OCI-LY3 (cell line): ENCODE results near the gene TOM1.
"Not testable (repeated sequence)": the region's sequence is repeated elsewhere in the genome, so short reads cannot be mapped to it uniquely, and the experiment has no call there.

ENCODE experiments used
- H2AFZ ChIP-seq: fragments of 200-600, 300-600 bp; shearing (Covaris generic); 2 replicates; pipeline ENCODE4 v1.6.0; 2014; ENCODE audit warnings: antibody characterized with exemption, low read depth, low read length
- H3K27ac ChIP-seq: fragments of 200-600, 300-600 bp; sonication (generic); 2 replicates; pipeline ENCODE4 v1.5.1; 2014; ENCODE audit warnings: mild to moderate bottlenecking, low read length, moderate library complexity, mixed read lengths
- H3K27me3 ChIP-seq: fragments of 200-600, 300-600 bp; sonication (generic); 2 replicates; pipeline ENCODE4 v1.6.1; 2014; ENCODE audit warnings: low read depth, low read length, mixed read lengths
- H3K36me3 ChIP-seq: fragments of 200-600, 300-600 bp; sonication (generic); replicated peaks from 2 replicates; pipeline ENCODE3; 2014; ENCODE audit warnings: low read depth, low read length, mixed read lengths
- H3K4me1 ChIP-seq: fragments of 300-600, 200-600 bp; sonication (generic); 2 replicates; pipeline ENCODE4 v1.6.1; 2014; ENCODE audit warnings: low read length, mixed read lengths
- H3K4me2 ChIP-seq: fragments of 200-600, 300-600 bp; sonication (generic); 2 replicates; pipeline ENCODE4 v1.6.1; 2014; ENCODE audit warnings: low read length, mixed read lengths
- H3K4me3 ChIP-seq: fragments of 300-600, 200-600 bp; sonication (generic); 2 replicates; pipeline ENCODE4 v1.5.1; 2014; ENCODE audit warnings: antibody characterized with exemption, mild to moderate bottlenecking, low read length, moderate library complexity
- H3K79me2 ChIP-seq: fragments of 300-600, 200-600 bp; shearing (Covaris generic); 2 replicates; pipeline ENCODE4 v1.6.1; 2014; ENCODE audit warnings: mild to moderate bottlenecking, low read length, mixed read lengths
- H3K9ac ChIP-seq: fragments of 300-600, 200-600 bp; shearing (Covaris generic); 2 replicates; pipeline ENCODE4 v1.6.0; 2014; ENCODE audit warnings: mild to moderate bottlenecking, low read length, moderate library complexity
- H3K9me3 ChIP-seq: fragments of 200-600, 300-600 bp; shearing (Covaris generic); 2 replicates; pipeline ENCODE4 v1.6.1; 2014; ENCODE audit warnings: low read length, mixed read lengths; ENCODE audit not compliant: insufficient read depth
- H4K20me1 ChIP-seq: fragments of 200-600, 300-600 bp; sonication (generic); 2 replicates; pipeline ENCODE4 v1.6.1; 2016; ENCODE audit warnings: low read length, mixed read lengths; ENCODE audit not compliant: insufficient read depth
- CTCF ChIP-seq: fragments of 200-600, 300-600 bp; sonication (generic); IDR thresholded peaks from 2 replicates; pipeline ENCODE4 v1.5.1; 2014; ENCODE audit warnings: antibody characterized with exemption, low read length, low read depth
- EZH2phosphoT487 ChIP-seq: fragments of 200-600 bp; shearing (Covaris generic); IDR thresholded peaks from 2 replicates; pipeline ENCODE4 v1.6.1; 2018; ENCODE audit warnings: antibody characterized with exemption, mixed run types, low read depth

TOM1 gene

DNA sequence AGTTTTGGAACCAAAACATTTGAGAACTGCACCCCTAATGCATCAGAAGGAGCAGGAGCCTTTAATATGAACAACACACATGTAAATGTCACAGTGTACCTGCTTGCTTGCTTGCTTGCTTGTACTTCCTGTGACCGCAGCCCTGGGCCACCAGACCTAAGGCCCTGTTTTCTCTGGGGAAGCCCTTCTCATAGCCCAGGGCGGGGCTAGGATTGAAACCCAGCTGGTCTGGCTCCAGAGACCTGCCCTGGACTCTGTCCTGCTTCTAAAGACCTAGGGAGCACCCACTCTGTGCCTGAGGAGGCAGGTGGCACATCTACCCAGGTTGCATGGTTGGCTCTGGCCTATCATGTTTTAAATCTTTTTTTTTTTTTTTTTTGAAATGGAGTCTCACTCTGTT lies 92.7 kb downstream of the TOM1 start:
- Histone ChIP-seq H3K4me2 (no peak overlapping the region), H3K27ac (no peak overlapping the region), H3K36me3 (peaks cover 42% of the 10 kb centered on the region), H3K4me3 (no peak overlapping the region), H3K27me3 (no peaks in the 10 kb centered on the region), H3K9me3 (no peaks in the 10 kb centered on the region), H4K20me1 (peaks cover 3% of the 10 kb centered on the region; the same call in 1 of the 2 replicates), H3K4me1 (peaks cover 28% of the 10 kb centered on the region), H3K9ac (no peak overlapping the region), H3K79me2 (no peaks in the 10 kb centered on the region), H2AFZ (no peak overlapping the region)
- TF ChIP-seq CTCF: no peak
- TF ChIP-seq EZH2phosphoT487: no peak

DNA sequence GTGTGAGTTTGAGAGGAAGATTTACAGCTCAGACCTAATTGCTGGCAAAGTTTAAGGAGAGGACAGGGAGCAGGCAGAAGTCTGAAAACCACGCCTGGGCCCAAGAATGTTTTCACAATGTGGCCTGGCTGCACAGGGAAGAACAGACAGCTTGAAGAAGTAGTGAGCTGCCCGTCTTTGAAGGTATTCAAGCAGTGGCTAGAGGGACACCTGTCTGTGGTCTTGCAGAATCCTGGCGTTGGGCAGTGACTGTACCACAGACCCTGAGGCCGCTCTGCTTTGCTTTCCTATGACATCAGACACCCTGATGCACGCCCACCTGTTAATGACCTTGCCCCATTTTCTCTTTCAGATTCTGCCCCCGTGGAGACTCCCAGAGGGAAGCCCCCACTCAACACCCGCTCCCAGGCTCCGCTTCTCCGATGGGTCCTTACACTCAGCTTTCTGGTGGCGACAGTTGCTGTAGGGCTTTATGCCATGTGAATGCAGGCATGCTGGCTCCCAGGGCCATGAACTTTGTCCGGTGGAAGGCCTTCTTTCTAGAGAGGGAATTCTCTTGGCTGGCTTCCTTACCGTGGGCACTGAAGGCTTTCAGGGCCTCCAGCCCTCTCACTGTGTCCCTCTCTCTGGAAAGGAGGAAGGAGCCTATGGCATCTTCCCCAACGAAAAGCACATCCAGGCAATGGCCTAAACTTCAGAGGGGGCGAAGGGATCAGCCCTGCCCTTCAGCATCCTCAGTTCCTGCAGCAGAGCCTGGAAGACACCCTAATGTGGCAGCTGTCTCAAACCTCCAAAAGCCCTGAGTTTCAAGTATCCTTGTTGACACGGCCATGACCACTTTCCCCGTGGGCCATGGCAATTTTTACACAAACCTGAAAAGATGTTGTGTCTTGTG lies 93.7 kb downstream of the TOM1 start:
- no peaks in the 10 kb centered on the region for H4K20me1 ChIP-seq
- H3K27me3 ChIP-seq: no peaks in the 10 kb centered on the region
- H2AFZ ChIP-seq: no peak overlapping the region
- H3K79me2 ChIP-seq: no peaks in the 10 kb centered on the region
- TF ChIP-seq EZH2phosphoT487 (no peak), CTCF (no peak)
- no peak overlapping the region for H3K9ac ChIP-seq
- peaks cover 38% of the 10 kb centered on the region for H3K4me1 ChIP-seq
- no peaks in the 10 kb centered on the region for H3K9me3 ChIP-seq
- H3K4me3 ChIP-seq: no peak overlapping the region
- peaks cover 38% of the 10 kb centered on the region for H3K36me3 ChIP-seq
- no peak overlapping the region for H3K4me2 ChIP-seq
- H3K27ac ChIP-seq: 0 out of 2 replicates have a peak overlapping the region, but pooled peaks have one; percentile 3

GRCh38 chr22:35394011-35394312 lies 94.3 kb downstream of the TOM1 start:
- H3K9ac ChIP-seq: no peak overlapping the region
- H3K27ac ChIP-seq: 0 out of 2 replicates have a peak overlapping the region, but pooled peaks have one; percentile 3
- peaks cover 4% of the 10 kb centered on the region; the same call in 1 of the 2 replicates for H3K79me2 ChIP-seq
- no peaks in the 10 kb centered on the region for H4K20me1 ChIP-seq
- TF ChIP-seq CTCF (no peak), EZH2phosphoT487 (no peak)
- peaks cover 44% of the 10 kb centered on the region for H3K4me1 ChIP-seq
- H2AFZ ChIP-seq: no peak overlapping the region
- no peak overlapping the region for H3K4me3 ChIP-seq
- peaks cover 37% of the 10 kb centered on the region for H3K36me3 ChIP-seq
- H3K9me3 ChIP-seq: no peaks in the 10 kb centered on the region
- H3K27me3 ChIP-seq: no peaks in the 10 kb centered on the region
- H3K4me2 ChIP-seq: no peak overlapping the region

DNA sequence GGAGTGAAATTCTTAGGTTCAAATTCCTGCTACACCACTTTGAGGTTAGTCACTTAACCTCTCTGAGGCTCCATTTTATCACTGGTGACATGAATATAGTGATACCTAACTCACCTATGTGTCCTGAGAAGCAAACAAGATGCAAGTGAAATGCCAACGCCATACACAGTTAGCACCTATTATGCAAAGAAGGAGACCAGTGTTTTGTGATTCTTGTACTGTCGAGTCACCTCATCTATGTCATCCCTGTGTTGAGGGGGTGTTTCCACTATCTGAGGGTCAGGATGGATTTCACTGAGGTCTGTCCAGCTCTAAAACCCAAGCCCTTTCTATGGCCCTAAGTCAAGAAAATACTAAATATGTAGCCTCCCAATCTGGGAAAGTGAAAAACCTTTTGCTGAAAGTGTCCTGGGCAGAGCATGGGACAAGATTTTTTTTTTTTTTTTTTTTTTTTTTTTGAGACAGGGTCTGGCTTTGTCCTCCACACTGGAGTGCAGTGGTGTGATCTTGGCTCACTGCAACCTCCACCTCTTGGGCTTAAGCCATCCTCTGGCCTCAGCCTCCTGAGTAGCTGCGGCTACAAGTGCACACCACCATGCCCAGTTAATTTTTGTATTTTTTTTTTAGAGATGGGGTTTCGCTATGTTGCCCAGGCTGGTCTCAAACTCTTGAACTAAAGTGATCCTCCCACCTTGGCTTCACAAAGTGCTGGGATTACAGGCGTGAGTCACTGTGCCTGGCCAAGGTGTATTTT lies 95.3 kb downstream of the TOM1 start:
- Histone ChIP-seq H3K27me3 (no peaks in the 10 kb centered on the region), H3K4me1 (peaks cover 49% of the 10 kb centered on the region), H3K79me2 (peaks cover 7% of the 10 kb centered on the region; the same call in 1 of the 2 replicates), H2AFZ (no peak overlapping the region), H3K4me3 (no peak overlapping the region), H3K36me3 (peaks cover 32% of the 10 kb centered on the region), H3K9ac (no peak overlapping the region), H3K9me3 (no peaks in the 10 kb centered on the region), H3K27ac (no peak overlapping the region; the same call in 1 of the 2 replicates), H3K4me2 (no peak overlapping the region), H4K20me1 (no peaks in the 10 kb centered on the region)
- TF ChIP-seq EZH2phosphoT487 (no peak), CTCF (no peak)

DNA sequence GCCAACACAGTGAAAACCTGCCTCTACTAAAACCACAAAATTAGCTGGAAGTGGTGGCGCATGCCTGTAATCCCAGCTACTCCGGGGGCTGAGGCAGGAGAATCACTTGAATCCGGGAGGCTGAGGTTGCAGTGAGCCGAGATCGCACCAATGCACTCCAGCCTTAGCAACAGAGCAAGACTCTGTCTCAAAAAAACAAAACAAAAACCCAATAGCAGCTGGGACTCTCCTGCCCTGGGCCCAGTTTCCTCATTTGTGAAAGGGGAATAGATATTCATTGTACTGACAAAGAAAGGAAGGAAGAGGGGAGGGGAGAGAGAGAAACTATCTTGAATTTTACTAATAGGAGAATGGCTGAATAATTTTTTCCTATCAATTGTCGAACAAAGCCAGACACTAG lies 96.9 kb downstream of the TOM1 start:
- not testable (repeated sequence) for H3K9me3 ChIP-seq, H3K27me3 ChIP-seq, H4K20me1 ChIP-seq
- peaks cover 23% of the 10 kb centered on the region for H3K79me2 ChIP-seq
- peaks cover 56% of the 10 kb centered on the region for H3K4me1 ChIP-seq
- H3K9ac ChIP-seq: peak overlapping the region; percentile 60
- peak overlapping the region; percentile 94 for H3K27ac ChIP-seq
- H2AFZ ChIP-seq: peak overlapping the region; percentile 9; the same call in 1 of the 2 replicates
- peaks cover 31% of the 10 kb centered on the region for H3K36me3 ChIP-seq
- peak overlapping the region; percentile 57 for H3K4me2 ChIP-seq
- H3K4me3 ChIP-seq: peak overlapping the region; percentile 36
